ENCODE measurements around the gene PDCD6IP.

Gene PDCD6IP

DNA sequence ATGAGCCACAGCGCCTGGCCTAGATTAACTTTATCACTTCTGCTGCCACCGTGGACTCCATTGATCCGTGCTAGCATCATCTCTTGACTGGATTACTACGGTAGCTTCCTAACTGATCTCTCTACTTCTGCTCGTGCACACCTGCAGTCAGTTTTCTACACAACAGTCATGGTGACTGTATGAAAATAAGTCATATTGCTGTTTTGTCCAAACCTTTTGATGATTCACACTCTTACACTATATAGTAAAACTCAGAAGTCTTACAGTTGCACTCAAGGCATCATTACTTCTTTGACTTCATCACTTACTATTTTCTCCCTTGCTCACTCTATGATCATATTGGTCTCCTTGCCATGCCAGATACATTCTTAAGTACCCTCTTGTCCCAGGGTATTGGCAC is 10.1 kb downstream of the PDCD6IP start:
- Histone ChIP-seq H3K36me3 (ENCODE audit: insufficient read depth) (no peaks in the 10 kb centered on the region), H3K4me3 (IDR thresholded peaks at IDR 0.05; ENCODE audit: insufficient read depth, low read depth, low read length) (no peak overlapping the region), H3K9ac (no peak overlapping the region), H2AFZ (ENCODE audit: low read depth) (no peak overlapping the region), H3K27ac (no peak overlapping the region), H3K4me1 (ENCODE audit: low read depth, poor library complexity, severe bottlenecking) (peaks cover 13% of the 10 kb centered on the region), H4K20me1 (ENCODE audit: insufficient read depth) (no peaks in the 10 kb centered on the region), H3K27me3 (ENCODE audit: insufficient read depth, low read depth) (no peaks in the 10 kb centered on the region), H3K4me2 (no peak overlapping the region), H3K79me2 (ENCODE audit: insufficient read depth, low read depth) (peaks cover 37% of the 10 kb centered on the region; the same call in 1 of the 2 replicates)
- TF ChIP-seq, protein P1, sequence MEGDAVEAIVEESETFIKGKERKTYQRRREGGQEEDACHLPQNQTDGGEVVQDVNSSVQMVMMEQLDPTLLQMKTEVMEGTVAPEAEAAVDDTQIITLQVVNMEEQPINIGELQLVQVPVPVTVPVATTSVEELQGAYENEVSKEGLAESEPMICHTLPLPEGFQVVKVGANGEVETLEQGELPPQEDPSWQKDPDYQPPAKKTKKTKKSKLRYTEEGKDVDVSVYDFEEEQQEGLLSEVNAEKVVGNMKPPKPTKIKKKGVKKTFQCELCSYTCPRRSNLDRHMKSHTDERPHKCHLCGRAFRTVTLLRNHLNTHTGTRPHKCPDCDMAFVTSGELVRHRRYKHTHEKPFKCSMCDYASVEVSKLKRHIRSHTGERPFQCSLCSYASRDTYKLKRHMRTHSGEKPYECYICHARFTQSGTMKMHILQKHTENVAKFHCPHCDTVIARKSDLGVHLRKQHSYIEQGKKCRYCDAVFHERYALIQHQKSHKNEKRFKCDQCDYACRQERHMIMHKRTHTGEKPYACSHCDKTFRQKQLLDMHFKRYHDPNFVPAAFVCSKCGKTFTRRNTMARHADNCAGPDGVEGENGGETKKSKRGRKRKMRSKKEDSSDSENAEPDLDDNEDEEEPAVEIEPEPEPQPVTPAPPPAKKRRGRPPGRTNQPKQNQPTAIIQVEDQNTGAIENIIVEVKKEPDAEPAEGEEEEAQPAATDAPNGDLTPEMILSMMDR (conservative IDR thresholded peaks at IDR 0.05; ENCODE audit: low read depth, low read length): no peak

DNA sequence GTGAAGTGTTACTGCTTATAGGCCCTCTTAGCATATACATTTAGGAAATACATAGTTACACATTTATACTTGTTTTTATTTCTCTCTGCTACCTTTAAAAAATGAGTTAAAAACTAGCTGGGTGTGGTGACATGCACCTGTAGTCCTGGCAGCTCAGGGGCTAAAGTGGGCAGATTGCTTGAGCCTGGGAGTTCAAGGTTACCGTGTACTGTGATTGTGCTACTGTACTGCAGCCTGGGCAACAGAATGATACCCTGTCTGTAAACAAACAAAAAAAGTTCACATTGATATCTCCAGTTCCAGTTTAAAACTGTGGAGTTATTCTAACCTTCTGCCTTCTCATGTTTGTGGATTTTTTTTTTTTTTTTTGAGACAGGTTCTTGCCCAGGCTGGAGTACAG is 12.1 kb downstream of the PDCD6IP start:
- peaks cover 23% of the 10 kb centered on the region; the same call in 1 of the 2 replicates for H3K79me2 ChIP-seq (ENCODE audit: insufficient read depth, low read depth)

DNA sequence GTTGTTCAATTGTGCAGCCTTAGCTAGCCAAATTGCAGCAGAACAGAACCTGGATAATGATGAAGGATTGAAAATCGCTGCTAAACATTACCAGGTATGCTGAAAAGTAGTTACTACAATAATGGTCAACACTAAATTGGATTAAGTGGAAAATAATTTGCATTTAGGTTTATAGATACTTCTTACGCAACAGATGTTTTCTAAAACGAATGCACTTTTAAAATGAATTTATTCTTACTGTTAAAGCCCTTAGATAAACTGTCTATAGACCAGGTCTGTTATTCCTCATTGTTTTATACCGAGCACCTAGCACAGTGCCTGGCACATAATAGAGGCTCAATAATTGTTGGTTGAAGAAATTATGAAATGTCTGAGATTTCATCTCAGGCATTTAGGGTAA is 23.6 kb downstream of the PDCD6IP start:
- no peaks in the 10 kb centered on the region for H3K4me1 ChIP-seq (ENCODE audit: low read depth, poor library complexity, severe bottlenecking)
- TF ChIP-seq, protein P1 (conservative IDR thresholded peaks at IDR 0.05; ENCODE audit: low read depth, low read length): no peak
- no peaks in the 10 kb centered on the region for H3K79me2 ChIP-seq (ENCODE audit: insufficient read depth, low read depth)
- H4K20me1 ChIP-seq (ENCODE audit: insufficient read depth): no peaks in the 10 kb centered on the region
- H3K4me2 ChIP-seq: no peak overlapping the region
- no peaks in the 10 kb centered on the region for H3K27me3 ChIP-seq (ENCODE audit: insufficient read depth, low read depth)
- H3K9ac ChIP-seq: no peak overlapping the region
- H3K36me3 ChIP-seq (ENCODE audit: insufficient read depth): no peaks in the 10 kb centered on the region
- no peak overlapping the region for H3K4me3 ChIP-seq (IDR thresholded peaks at IDR 0.05; ENCODE audit: insufficient read depth, low read depth, low read length)
- H2AFZ ChIP-seq (ENCODE audit: low read depth): no peak overlapping the region
- no peak overlapping the region for H3K27ac ChIP-seq

More for the DNA sequence above, 12.1 kb downstream of the PDCD6IP start:
- Histone ChIP-seq H4K20me1 (ENCODE audit: insufficient read depth) (no peaks in the 10 kb centered on the region), H3K36me3 (ENCODE audit: insufficient read depth) (no peaks in the 10 kb centered on the region), H3K27me3 (ENCODE audit: insufficient read depth, low read depth) (no peaks in the 10 kb centered on the region), H3K4me1 (ENCODE audit: low read depth, poor library complexity, severe bottlenecking) (peaks cover 13% of the 10 kb centered on the region), H3K4me3 (IDR thresholded peaks at IDR 0.05; ENCODE audit: insufficient read depth, low read depth, low read length) (no peak overlapping the region), H2AFZ (ENCODE audit: low read depth) (no peak overlapping the region), H3K4me2 (no peak overlapping the region), H3K27ac (no peak overlapping the region), H3K9ac (no peak overlapping the region)
- TF ChIP-seq, protein P1 (conservative IDR thresholded peaks at IDR 0.05; ENCODE audit: low read depth, low read length): no peak

DNA sequence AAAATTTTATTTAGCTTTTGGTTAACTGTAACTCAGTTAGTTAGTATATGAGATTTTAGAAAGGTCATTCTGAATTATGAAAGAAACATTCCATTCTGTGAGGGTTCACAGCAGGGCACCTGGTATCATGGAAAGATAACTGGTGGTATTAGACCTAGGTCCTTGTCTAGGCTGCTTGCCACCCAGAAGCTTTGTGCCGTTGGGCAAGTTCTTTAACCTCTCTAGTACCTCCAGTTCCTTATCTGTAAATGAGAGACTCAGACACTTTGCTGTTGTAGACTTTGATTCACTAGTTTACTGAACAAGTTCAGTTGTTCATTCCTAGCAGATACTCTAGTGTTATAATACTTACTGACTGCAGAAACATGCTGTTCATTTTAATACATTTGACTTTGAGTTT is 25.4 kb downstream of the PDCD6IP start:
- H3K4me3 ChIP-seq (IDR thresholded peaks at IDR 0.05; ENCODE audit: insufficient read depth, low read depth, low read length): no peak overlapping the region
- H3K27me3 ChIP-seq (ENCODE audit: insufficient read depth, low read depth): no peaks in the 10 kb centered on the region
- H2AFZ ChIP-seq (ENCODE audit: low read depth): no peak overlapping the region
- H3K36me3 ChIP-seq (ENCODE audit: insufficient read depth): no peaks in the 10 kb centered on the region
- H4K20me1 ChIP-seq (ENCODE audit: insufficient read depth): no peaks in the 10 kb centered on the region
- H3K4me2 ChIP-seq: no peak overlapping the region
- TF ChIP-seq, protein P1 (conservative IDR thresholded peaks at IDR 0.05; ENCODE audit: low read depth, low read length): no peak
- H3K79me2 ChIP-seq (ENCODE audit: insufficient read depth, low read depth): no peaks in the 10 kb centered on the region
- no peak overlapping the region for H3K27ac ChIP-seq
- H3K9ac ChIP-seq: no peak overlapping the region
- H3K4me1 ChIP-seq (ENCODE audit: low read depth, poor library complexity, severe bottlenecking): no peaks in the 10 kb centered on the region
